NT2/D1 (cell line): ENCODE results near the gene CIB2.

ENCODE experiments used
- DNase-seq: peaks from one replicate; pipeline ENCODE4 v3.0.0-alpha.2; 2011; ENCODE audit warnings: low read depth, low spot score
- H3K27me3 ChIP-seq: 2 replicates; pipeline ENCODE4 v1.6.0; 2011; ENCODE audit warnings: mild to moderate bottlenecking; ENCODE audit not compliant: insufficient read length, insufficient read depth
- H3K36me3 ChIP-seq: 2 replicates; pipeline ENCODE4 v1.6.1; 2011; ENCODE audit warnings: mild to moderate bottlenecking, low read length, mixed read lengths; ENCODE audit not compliant: insufficient read depth, insufficient read length
- H3K4me1 ChIP-seq: 2 replicates; pipeline ENCODE4 v1.5.1; 2011; ENCODE audit not compliant: insufficient read depth, insufficient read length
- H3K4me3 ChIP-seq: 2 replicates; pipeline ENCODE4 v1.5.1; 2011; ENCODE audit warnings: low read depth; ENCODE audit not compliant: insufficient read length
- H3K9ac ChIP-seq: 2 replicates; pipeline ENCODE4 v1.6.0; 2011; ENCODE audit warnings: low read depth; ENCODE audit not compliant: insufficient read length
- H3K9me3 ChIP-seq: 2 replicates; pipeline ENCODE4 v1.5.1; 2011; ENCODE audit warnings: mild to moderate bottlenecking, low read length; ENCODE audit not compliant: insufficient read depth
- SUZ12 ChIP-seq: IDR thresholded peaks from 2 replicates; pipeline ENCODE4 v1.6.1; 2011; ENCODE audit not compliant: insufficient read length, insufficient read depth; ENCODE audit errors: extremely low read depth
- YY1 ChIP-seq: IDR thresholded peaks from 2 replicates; pipeline ENCODE4 v1.6.1; 2011; ENCODE audit not compliant: insufficient read length, insufficient read depth
- ZNF274 ChIP-seq: IDR thresholded peaks from 2 replicates; pipeline ENCODE4 v1.6.1; 2011; ENCODE audit warnings: mild to moderate bottlenecking, low read depth, low read length

CIB2 gene

GRCh38 chr15:78060232-78060631, 71.0 kb downstream of the CIB2 start:
- Histone ChIP-seq H3K9ac (no peak overlapping the region), H3K4me1 (no peaks in the 10 kb centered on the region), H3K27me3 (no peaks in the 10 kb centered on the region), H3K4me3 (no peak overlapping the region), H3K36me3 (no peaks in the 10 kb centered on the region), H3K9me3 (no peaks in the 10 kb centered on the region)
- DNase-seq: no peak
- TF ChIP-seq YY1: no peak
- no peak for TF ChIP-seq SUZ12
- TF ChIP-seq ZNF274: no peak

DNA sequence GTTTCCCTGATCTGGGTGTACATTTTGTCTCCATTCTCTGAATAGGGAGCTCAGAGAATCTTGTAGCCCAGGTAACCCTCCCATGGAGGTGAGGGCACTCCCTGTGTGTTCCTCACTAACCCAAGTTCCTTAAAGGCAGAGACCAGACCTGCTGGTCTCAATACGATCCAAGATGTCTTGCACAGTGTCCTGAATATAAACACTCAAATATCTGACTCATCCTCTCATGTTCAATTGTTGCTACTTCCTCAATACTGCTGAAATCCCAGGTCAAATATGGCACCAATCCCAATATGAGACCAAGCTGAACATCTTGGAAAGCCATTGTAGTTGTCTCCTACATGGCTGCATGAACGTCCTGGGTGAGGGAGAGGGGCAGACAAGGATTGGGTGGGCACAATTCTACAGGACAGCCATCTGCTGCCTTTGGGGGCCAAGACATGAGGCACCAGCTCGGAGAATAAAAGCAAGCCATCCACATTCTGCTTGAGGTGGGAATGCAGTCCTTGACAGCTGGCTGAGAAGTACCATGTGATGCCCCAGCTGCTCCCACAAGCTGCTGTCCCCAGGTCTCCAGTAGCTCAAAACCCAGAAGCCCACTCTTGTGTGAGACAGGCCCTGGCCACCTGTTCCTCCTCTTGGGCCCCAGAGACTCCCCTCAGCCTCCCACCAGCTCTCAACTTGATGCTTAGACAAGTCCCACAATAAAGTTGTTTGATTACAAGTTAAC, 72.0 kb downstream of the CIB2 start:
- Histone ChIP-seq H3K27me3 (no peaks in the 10 kb centered on the region), H3K9me3 (no peaks in the 10 kb centered on the region), H3K4me3 (no peak overlapping the region), H3K9ac (no peak overlapping the region), H3K36me3 (no peaks in the 10 kb centered on the region), H3K4me1 (no peaks in the 10 kb centered on the region)
- DNase-seq: no peak
- TF ChIP-seq SUZ12: no peak

GRCh38 chr15:78058401-78058935, 72.8 kb downstream of the CIB2 start:
- TF ChIP-seq YY1 (no peak), ZNF274 (no peak), SUZ12 (no peak)
- Histone ChIP-seq H3K9me3 (no peaks in the 10 kb centered on the region), H3K9ac (no peak overlapping the region), H3K4me3 (no peak overlapping the region), H3K36me3 (peaks cover 7% of the 10 kb centered on the region), H3K4me1 (no peaks in the 10 kb centered on the region), H3K27me3 (no peaks in the 10 kb centered on the region)
- DNase-seq: no peak

- Histone ChIP-seq H3K9ac (no peak overlapping the region), H3K4me3 (no peak overlapping the region), H3K36me3 (peaks cover 12% of the 10 kb centered on the region), H3K4me1 (no peaks in the 10 kb centered on the region), H3K27me3 (no peaks in the 10 kb centered on the region), H3K9me3 (no peaks in the 10 kb centered on the region)
- DNase-seq: no peak
- TF ChIP-seq ZNF274: no peak
- no peak for TF ChIP-seq YY1
- no peak for TF ChIP-seq SUZ12
These were observed 73.4 kb downstream of the CIB2 start for GRCh38 chr15:78057803-78058202.

- TF ChIP-seq ZNF274 (no peak), YY1 (no peak), SUZ12 (no peak)
- Histone ChIP-seq H3K4me3 (no peak overlapping the region), H3K9ac (no peak overlapping the region), H3K9me3 (no peaks in the 10 kb centered on the region), H3K27me3 (no peaks in the 10 kb centered on the region), H3K36me3 (peaks cover 14% of the 10 kb centered on the region), H3K4me1 (peaks cover 5% of the 10 kb centered on the region)
- no peak for DNase-seq
These were observed 74.5 kb downstream of the CIB2 start for GRCh38 chr15:78056714-78057269.

DNA sequence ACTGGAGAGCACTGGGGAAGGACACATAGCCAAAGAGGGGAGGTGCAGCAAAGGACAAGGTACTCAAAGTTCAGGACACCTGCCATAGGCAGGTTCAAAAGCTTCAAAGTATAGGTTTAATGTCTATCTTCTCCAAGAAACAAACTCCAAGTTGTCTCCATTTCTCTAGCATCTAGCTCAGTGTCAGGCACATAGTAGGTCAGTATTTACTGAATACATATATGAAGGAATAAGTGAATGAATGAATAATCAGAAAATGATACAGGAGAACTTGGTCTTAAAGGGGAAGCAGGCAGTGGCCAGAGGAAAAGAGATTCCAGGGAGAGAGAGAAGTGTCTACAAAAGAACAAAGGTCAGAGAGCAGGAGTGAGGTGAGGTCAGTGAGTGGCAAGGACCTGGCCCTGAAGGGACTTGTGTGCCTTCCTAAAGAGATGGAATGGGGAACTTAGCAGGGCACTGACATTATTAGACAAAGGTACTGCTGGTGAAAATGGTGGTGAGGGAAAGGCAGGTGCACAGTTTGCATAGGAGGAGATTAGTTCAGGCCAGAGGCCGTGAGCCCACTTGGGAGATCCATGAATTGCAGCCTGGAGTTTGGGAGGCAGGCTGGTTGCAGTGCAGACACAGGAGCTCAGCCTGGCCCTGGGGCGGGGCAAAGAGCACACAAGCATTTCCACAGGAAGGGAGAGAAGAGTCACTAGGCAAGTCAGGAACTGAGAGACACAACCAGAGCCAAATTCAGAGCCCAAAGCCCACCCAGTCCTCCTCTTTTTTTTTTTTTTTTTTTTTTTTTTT, 75.1 kb downstream of the CIB2 start:
- no peak for DNase-seq
- Histone ChIP-seq H3K4me1 (peaks cover 5% of the 10 kb centered on the region), H3K4me3 (no peak overlapping the region)

GRCh38 chr15:78054966-78055365, 76.3 kb downstream of the CIB2 start:
- no peak overlapping the region for H3K4me3 ChIP-seq
- peaks cover 14% of the 10 kb centered on the region for H3K36me3 ChIP-seq
- H3K4me1 ChIP-seq: peaks cover 5% of the 10 kb centered on the region
- TF ChIP-seq YY1: no peak
- no peak for TF ChIP-seq ZNF274
- no peak for TF ChIP-seq SUZ12
- H3K9ac ChIP-seq: no peak overlapping the region
- no peak for DNase-seq
- H3K9me3 ChIP-seq: no peaks in the 10 kb centered on the region
- H3K27me3 ChIP-seq: no peaks in the 10 kb centered on the region

More for the DNA sequence above, 75.1 kb downstream of the CIB2 start:
- H3K36me3 ChIP-seq: peaks cover 14% of the 10 kb centered on the region
- H3K27me3 ChIP-seq: no peaks in the 10 kb centered on the region
- no peak overlapping the region for H3K9ac ChIP-seq
- no peaks in the 10 kb centered on the region for H3K9me3 ChIP-seq
- TF ChIP-seq ZNF274: no peak
- no peak for TF ChIP-seq SUZ12
- TF ChIP-seq YY1: no peak
